ENCODE results near the gene SCRN2. TPM values are rescaled to one million over a fixed set of nuclear protein-coding genes. Genes with fewer than 3 reads are reported as not detected.

Gene SCRN2
- total and polyA plus RNA-seq, 2 of the 13 experiments (the other 11 are each of a cell fraction or from before 2014, with no cell fraction given), result 21.7 to 29.5 TPM

DNA sequence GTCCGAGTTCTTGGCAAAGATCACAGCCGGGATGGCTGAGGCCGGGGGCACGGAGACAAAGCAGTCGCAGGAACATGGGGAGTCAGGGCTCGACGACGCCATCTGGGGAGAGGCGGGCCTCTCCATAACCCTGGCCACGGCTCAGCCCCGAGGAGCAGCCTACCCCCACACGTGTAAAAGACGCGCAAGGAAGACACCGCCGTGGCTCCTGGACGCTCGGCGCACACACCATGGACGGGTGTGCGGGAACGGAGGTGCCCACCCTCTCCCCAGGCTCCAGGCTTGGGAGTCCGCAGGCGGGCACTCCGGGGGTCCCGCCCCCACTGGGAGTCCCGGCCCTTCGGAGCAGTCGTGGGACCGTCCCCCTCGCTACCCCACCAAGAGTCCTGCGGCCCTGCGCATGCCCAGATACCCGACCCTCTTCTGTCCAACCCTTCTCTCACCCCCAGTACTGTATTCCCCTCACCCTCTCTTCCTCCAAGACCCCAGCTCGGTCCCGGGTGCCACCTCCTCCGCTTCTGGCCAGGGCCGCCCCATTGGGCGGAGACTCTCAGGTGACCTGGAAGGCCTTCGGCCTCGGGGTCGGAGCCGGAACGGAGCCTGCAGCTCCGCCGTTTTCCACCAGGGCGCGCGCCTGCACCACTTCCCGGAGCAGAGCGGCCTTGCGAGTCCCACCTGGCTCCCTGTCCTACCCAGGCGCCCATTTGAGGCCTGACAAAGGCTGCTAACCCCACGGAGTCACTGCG is at the start of gene SCRN2 (continued):
- TF ChIP-seq ZSCAN20 (CRISPR knock-in tag; IDR thresholded peaks at IDR 0.05; ENCODE audit: borderline replicate concordance) (peak; percentile 75), NCOA2 (CRISPR knock-in tag; IDR thresholded peaks at IDR 0.05) (0 out of 2 replicates have a peak, but pooled peaks have one; percentile 10), ZNF468 (CRISPR knock-in tag; IDR thresholded peaks at IDR 0.05) (no peak), ZFP62 (CRISPR knock-in tag; IDR thresholded peaks at IDR 0.05) (0 out of 2 replicates have a peak, but pooled peaks have one; percentile 14), ZNF256 (CRISPR knock-in tag; conservative IDR thresholded peaks at IDR 0.05) (peak; percentile 34; the same call in 1 of the 2 replicates), ZNF816 (CRISPR knock-in tag; IDR thresholded peaks at IDR 0.05; ENCODE audit: borderline replicate concordance) (peak; percentile 82), BHLHE40 (IDR thresholded peaks at IDR 0.05; ENCODE audit: low read length) (peak; percentile 55; the same call in 1 of the 2 replicates), CHCHD3 (CRISPR knock-in tag; IDR thresholded peaks at IDR 0.05) (0 out of 2 replicates have a peak, but pooled peaks have one; percentile 31), WIZ (CRISPR knock-in tag; IDR thresholded peaks at IDR 0.05) (0 out of 2 replicates have a peak, but pooled peaks have one; percentile 79), ZMYM2 (CRISPR knock-in tag; IDR thresholded peaks at IDR 0.05) (no peak), KDM1A (CRISPR knock-in tag; IDR thresholded peaks at IDR 0.05) (0 out of 2 replicates have a peak, but pooled peaks have one; percentile 19), REPIN1 (CRISPR knock-in tag; IDR thresholded peaks at IDR 0.05; ENCODE audit: borderline replicate concordance, low read depth) (peak; percentile 74; the same call in 1 of the 2 replicates), ZNF12 (CRISPR knock-in tag; IDR thresholded peaks at IDR 0.05) (no peak), NFE2 (CRISPR knock-in tag; IDR thresholded peaks at IDR 0.05) (no peak), HOXA9 (CRISPR knock-in tag; IDR thresholded peaks at IDR 0.05; ENCODE audit: borderline replicate concordance) (0 out of 2 replicates have a peak, but pooled peaks have one; percentile 66)
- TF ChIP-seq, protein P1, sequence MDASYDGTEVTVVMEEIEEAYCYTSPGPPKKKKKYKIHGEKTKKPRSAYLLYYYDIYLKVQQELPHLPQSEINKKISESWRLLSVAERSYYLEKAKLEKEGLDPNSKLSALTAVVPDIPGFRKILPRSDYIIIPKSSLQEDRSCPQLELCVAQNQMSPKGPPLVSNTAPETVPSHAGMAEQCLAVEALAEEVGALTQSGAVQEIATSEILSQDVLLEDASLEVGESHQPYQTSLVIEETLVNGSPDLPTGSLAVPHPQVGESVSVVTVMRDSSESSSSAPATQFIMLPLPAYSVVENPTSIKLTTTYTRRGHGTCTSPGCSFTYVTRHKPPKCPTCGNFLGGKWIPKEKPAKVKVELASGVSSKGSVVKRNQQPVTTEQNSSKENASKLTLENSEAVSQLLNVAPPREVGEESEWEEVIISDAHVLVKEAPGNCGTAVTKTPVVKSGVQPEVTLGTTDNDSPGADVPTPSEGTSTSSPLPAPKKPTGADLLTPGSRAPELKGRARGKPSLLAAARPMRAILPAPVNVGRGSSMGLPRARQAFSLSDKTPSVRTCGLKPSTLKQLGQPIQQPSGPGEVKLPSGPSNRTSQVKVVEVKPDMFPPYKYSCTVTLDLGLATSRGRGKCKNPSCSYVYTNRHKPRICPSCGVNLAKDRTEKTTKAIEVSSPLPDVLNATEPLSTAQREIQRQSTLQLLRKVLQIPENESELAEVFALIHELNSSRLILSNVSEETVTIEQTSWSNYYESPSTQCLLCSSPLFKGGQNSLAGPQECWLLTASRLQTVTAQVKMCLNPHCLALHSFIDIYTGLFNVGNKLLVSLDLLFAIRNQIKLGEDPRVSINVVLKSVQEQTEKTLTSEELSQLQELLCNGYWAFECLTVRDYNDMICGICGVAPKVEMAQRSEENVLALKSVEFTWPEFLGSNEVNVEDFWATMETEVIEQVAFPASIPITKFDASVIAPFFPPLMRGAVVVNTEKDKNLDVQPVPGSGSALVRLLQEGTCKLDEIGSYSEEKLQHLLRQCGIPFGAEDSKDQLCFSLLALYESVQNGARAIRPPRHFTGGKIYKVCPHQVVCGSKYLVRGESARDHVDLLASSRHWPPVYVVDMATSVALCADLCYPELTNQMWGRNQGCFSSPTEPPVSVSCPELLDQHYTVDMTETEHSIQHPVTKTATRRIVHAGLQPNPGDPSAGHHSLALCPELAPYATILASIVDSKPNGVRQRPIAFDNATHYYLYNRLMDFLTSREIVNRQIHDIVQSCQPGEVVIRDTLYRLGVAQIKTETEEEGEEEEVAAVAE (CRISPR knock-in tag; IDR thresholded peaks at IDR 0.05; ENCODE audit: borderline replicate concordance), result peak; percentile 62; the same call in 1 of the 2 replicates
- TF ChIP-seq, protein P2, sequence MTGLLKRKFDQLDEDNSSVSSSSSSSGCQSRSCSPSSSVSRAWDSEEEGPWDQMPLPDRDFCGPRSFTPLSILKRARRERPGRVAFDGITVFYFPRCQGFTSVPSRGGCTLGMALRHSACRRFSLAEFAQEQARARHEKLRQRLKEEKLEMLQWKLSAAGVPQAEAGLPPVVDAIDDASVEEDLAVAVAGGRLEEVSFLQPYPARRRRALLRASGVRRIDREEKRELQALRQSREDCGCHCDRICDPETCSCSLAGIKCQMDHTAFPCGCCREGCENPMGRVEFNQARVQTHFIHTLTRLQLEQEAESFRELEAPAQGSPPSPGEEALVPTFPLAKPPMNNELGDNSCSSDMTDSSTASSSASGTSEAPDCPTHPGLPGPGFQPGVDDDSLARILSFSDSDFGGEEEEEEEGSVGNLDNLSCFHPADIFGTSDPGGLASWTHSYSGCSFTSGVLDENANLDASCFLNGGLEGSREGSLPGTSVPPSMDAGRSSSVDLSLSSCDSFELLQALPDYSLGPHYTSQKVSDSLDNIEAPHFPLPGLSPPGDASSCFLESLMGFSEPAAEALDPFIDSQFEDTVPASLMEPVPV (CRISPR knock-in tag; IDR thresholded peaks at IDR 0.05), result peak; percentile 77; the same call in 1 of the 2 replicates
- TF ChIP-seq, protein P3, sequence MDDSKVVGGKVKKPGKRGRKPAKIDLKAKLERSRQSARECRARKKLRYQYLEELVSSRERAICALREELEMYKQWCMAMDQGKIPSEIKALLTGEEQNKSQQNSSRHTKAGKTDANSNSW (CRISPR knock-in tag; IDR thresholded peaks at IDR 0.05; ENCODE audit: borderline replicate concordance), result 0 out of 2 replicates have a peak, but pooled peaks have one; percentile 23
- TF ChIP-seq, protein P4, sequence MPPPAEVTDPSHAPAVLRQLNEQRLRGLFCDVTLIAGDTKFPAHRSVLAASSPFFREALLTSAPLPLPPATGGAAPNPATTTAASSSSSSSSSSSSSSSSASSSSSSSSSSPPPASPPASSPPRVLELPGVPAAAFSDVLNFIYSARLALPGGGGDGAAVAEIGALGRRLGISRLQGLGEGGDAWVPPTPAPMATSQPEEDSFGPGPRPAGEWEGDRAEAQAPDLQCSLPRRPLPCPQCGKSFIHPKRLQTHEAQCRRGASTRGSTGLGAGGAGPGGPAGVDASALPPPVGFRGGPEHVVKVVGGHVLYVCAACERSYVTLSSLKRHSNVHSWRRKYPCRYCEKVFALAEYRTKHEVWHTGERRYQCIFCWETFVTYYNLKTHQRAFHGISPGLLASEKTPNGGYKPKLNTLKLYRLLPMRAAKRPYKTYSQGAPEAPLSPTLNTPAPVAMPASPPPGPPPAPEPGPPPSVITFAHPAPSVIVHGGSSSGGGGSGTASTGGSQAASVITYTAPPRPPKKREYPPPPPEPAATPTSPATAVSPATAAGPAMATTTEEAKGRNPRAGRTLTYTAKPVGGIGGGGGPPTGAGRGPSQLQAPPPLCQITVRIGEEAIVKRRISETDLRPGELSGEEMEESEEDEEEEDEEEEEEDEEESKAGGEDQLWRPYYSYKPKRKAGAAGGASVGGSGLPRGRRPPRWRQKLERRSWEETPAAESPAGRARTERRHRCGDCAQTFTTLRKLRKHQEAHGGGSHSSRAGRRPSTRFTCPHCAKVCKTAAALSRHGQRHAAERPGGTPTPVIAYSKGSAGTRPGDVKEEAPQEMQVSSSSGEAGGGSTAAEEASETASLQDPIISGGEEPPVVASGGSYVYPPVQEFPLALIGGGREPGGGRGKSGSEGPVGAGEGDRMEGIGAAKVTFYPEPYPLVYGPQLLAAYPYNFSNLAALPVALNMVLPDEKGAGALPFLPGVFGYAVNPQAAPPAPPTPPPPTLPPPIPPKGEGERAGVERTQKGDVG (CRISPR knock-in tag; IDR thresholded peaks at IDR 0.05; ENCODE audit: borderline replicate concordance), result no peak

Data from HepG2 (cell line).